HG02973 (cell line): ENCODE measurements around the gene GPC6.
"Not testable (repeated sequence)": the region's sequence is repeated elsewhere in the genome, so short reads cannot be mapped to it uniquely, and the experiment has no call there.

ENCODE experiments used
- ATAC-seq: cut with Tn5 transposase; IDR thresholded peaks from one replicate; pipeline ENCODE4 v1.9.1; 2021; ENCODE audit warnings: moderate library complexity; ENCODE audit not compliant: unreplicated experiment

GPC6 gene

DNA sequence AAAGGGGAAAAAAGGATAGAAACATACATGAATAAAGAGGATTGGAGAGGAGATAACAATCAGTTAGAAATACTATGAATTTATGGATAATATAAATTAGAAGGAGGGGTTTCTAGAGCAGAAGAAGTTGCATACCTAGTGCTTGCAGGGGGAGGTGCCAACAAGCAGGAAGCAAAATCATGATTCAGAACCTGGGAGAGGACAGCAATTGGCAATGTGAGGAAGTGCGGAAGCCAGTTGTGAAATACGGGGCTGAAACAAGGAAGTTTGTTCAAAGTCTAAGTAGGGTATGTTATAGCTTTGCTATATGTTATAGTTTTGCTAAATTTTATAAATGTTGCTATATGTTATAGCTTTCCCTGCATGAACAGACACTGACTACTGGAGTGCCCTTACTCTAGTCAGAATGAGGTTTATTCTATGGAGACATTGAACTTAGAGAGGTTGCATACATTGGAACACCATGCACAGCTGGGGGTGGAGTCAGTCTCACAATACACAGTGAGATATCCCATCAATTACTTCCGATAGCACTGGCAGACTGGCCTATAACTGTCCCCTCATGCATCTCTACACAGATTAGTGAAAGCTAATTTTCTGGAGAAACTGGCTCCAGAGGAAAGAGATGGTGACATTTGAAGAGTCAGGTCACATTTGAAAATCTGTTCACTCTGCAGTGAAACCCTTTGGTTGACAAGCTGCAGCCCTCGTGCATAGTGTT, 92.1 kb downstream of the GPC6 start:
- no peak for ATAC-seq

DNA sequence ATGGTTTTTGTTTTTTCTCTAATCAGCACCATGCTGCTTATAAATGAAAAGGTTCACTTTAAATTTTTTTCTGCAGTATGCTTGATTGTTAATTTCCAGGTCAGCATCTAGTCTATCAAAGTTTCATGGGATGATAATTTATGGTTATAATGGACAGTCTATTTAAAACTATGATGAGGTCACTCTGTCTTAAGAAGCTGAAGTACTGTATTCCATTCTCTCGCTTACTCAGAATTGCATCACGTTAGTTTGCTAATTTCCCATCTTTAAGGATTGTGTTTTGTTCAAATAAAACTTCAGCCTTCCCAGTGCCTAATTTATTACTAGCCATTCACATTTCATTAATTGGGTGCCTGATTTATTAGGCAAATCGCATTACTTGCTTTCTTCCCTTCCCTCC, 94.3 kb downstream of the GPC6 start:
- no peak for ATAC-seq

GRCh38 chr13:93323880-93324279, 97.3 kb downstream of the GPC6 start:
- ATAC-seq = not testable (repeated sequence)

GRCh38 chr13:93325303-93326233, 99.0 kb downstream of the GPC6 start:
- ATAC-seq = no peak

- ATAC-seq = no peak
These were observed 99.7 kb downstream of the GPC6 start for GRCh38 chr13:93326234-93326811.

DNA sequence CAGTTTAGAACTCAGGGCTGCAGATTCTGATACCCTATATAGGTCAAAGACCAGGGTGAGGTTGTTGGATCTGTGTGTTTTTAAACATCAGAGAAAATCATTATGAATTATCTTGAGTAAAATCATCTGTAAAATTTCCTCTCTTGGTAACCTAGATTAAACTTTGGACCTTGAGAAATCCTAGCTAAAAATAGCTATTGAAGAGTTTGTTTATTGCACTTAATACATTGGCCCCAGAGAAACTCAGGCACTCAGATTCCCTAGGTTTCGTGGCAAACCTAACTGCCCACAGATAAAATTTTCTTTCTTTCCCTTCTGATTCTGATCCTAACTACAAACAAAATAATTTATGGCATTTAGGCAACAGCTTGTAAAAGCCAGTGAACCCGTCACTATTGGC, 102.3 kb downstream of the GPC6 start:
- ATAC-seq = no peak

- ATAC-seq = no peak
These were observed 110.1 kb downstream of the GPC6 start for GRCh38 chr13:93336728-93337127.

GRCh38 chr13:93338030-93338429, 111.4 kb downstream of the GPC6 start:
- ATAC-seq = no peak

- ATAC-seq = no peak
These were observed 112.3 kb downstream of the GPC6 start for GRCh38 chr13:93338906-93339305.

DNA sequence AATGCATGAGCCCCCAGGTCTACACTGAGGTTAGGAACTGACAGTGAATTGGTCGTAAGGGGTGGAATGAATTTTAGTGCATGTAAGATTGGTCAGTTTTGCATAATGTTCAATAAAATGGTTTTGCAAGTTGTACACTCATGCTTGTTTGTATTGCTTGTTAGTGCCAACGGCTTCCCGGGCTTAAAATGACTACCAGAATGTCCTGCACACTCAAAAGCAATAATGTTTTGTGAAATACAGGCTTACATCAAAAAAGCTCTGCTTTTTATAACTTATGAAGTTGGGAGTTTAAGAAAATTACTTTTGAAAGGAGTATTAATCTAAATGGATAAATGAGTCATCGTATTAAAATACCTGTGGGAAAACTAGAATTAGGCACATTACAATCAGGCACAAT, 112.9 kb downstream of the GPC6 start:
- no peak for ATAC-seq

DNA sequence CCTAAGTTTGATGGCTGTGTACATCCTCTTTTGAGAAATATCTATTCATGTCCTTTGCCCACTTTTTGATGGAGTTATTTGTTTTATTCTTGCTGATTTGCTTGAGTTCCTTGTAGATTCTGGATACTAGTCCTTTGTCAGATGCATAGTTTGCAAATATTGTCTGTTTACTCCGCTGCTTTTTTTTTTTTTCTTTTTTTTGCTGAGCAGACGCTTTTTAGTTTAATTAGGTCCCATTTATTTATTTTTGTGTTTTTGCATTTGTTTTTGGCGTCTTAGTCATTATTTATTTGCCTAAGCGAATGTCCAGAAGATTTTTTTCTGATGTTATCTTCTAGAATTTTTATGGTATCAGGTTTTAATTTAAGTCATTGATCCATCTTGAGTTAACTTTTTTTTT, 114.9 kb downstream of the GPC6 start:
- no peak for ATAC-seq

GRCh38 chr13:93343097-93343496, 116.5 kb downstream of the GPC6 start:
- ATAC-seq = no peak

DNA sequence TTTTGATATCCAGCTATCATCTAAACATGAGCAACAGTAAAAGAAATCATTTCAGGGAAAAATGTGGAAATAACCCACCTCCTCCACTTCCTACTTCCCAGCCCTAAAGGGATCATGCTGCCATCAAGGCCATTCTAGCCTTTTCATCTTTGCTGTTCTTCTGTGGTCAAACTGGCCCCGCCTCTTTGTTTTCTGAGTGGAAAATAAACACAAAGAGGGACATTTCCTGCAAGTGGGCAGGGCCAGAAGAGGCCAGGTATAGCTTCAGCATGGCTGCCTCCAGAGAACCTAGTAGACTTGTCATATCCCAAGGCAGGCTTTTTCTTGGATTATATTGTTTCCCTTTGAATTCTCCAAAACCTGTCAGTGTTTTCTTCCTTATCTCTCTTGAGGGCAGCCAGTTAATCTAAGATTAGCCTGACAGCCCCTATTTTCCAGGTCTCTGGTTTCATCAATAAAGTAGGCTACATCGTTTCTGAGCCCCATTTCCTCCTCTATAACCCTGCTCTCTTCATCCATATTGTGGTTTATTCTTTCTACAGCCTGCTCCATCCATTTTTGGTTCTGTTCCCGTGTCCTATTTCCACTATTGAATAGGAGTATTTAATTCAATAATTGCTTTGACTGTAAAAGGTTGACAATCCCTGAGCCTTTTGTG, 117.6 kb downstream of the GPC6 start:
- no peak for ATAC-seq

GRCh38 chr13:93345024-93345423, 118.4 kb downstream of the GPC6 start:
- ATAC-seq = no peak

DNA sequence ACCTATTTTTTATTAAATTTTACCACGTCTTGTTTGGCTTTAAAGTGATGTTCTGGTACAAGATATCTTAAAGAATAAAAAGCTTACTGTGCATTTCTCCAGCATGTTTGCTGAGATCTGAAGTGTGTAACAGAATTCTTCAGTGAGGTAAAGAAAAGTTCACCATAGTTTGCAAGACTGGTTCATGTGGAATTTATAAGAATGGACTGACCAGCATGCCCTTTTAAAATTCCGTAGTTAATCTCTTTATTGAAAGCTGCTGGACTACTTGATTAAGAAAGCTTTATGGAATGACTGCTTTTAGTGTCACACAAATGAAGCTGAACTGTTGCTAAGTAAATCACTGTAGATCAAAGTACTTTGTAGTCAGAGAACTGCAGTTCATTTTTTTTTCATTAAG, 119.2 kb downstream of the GPC6 start:
- no peak for ATAC-seq

- ATAC-seq = no peak
These were observed 126.0 kb downstream of the GPC6 start for GRCh38 chr13:93352616-93353015.

DNA sequence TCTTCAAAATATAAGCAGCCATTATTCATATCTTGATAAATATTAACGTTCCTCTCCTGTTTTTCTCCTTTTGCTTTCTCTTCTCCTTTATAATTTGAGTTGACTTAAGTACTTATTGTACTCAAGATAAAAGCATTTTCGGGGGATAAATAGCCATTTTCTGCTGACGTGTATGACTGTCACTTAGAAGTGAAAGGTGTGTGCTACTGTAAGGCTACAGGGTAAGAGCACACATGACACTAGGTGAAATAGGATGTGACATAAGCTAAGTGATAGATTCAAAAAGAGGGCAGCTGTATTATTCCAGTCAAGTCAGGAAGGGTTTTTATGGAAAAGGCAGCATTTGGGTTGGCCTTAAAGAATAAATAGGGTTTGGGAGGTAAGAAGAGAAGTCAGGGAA, 128.5 kb downstream of the GPC6 start:
- no peak for ATAC-seq

- ATAC-seq = no peak
These were observed 129.9 kb downstream of the GPC6 start for GRCh38 chr13:93356469-93356868.

- ATAC-seq = no peak
These were observed 133.4 kb downstream of the GPC6 start for GRCh38 chr13:93360021-93360420.

- no peak for ATAC-seq
These were observed 135.1 kb downstream of the GPC6 start for GRCh38 chr13:93361703-93362102.

- no peak for ATAC-seq
These were observed 137.6 kb downstream of the GPC6 start for GRCh38 chr13:93364166-93364565.
